GM23338 (cell line): ENCODE data around the gene HLA-DQB1. TPM values are rescaled to one million over a fixed set of nuclear protein-coding genes. Genes with fewer than 3 reads are reported as not detected.

ENCODE experiments used
- ATAC-seq: fragments of 200-7000 bp; cut with Tn5 transposase; 3 replicates; pipeline ENCODE4 v1.9.1; 2020
- DNase-seq: peaks from one replicate; pipeline ENCODE4 v3.0.0-alpha.2; 2015; ENCODE audit warnings: low spot score
- H2AFZ ChIP-seq: fragments of 200-600 bp; sonication (generic); 2 replicates; pipeline ENCODE4 v1.8.0; 2016; ENCODE audit warnings: antibody characterized with exemption, mild to moderate bottlenecking, moderate library complexity
- H3F3A ChIP-seq: fragments of 200-600 bp; sonication (generic); replicated peaks from 2 replicates; pipeline ENCODE4 v1.8.0; 2017; ENCODE audit warnings: antibody characterized with exemption, mixed run types, low read depth
- H3K27ac ChIP-seq: fragments of 200-600 bp; sonication (generic); 2 replicates; pipeline ENCODE4 v1.6.1; 2016; ENCODE audit warnings: low read depth
- H3K27me3 ChIP-seq: fragments of 200-600 bp; sonication (generic); 2 replicates; pipeline ENCODE4 v1.8.0; 2016; ENCODE audit warnings: mild to moderate bottlenecking, mixed run types, moderate library complexity; ENCODE audit not compliant: insufficient read depth
- H3K36me3 ChIP-seq: fragments of 200-600 bp; sonication (generic); 2 replicates; pipeline ENCODE4 v1.8.0; 2016; ENCODE audit warnings: mild to moderate bottlenecking; ENCODE audit not compliant: insufficient read depth
- H3K4me1 ChIP-seq: fragments of 200-600 bp; sonication (generic); 2 replicates; pipeline ENCODE4 v1.8.0; 2016; ENCODE audit warnings: mild to moderate bottlenecking, moderate library complexity; ENCODE audit not compliant: insufficient read depth
- H3K4me2 ChIP-seq: fragments of 200-600 bp; sonication (generic); 2 replicates; pipeline ENCODE4 v1.7.1; 2017; ENCODE audit warnings: mixed run types
- H3K4me3 ChIP-seq: fragments of 200-600 bp; sonication (generic); 2 replicates; pipeline ENCODE4 v1.6.1; 2016; ENCODE audit warnings: mixed run types
- H3K79me2 ChIP-seq: fragments of 200-600 bp; sonication (generic); replicated peaks from 2 replicates; pipeline ENCODE4 v1.8.0; 2017; ENCODE audit warnings: mild to moderate bottlenecking; ENCODE audit not compliant: insufficient read depth
- H3K9me2 ChIP-seq: fragments of 200-600 bp; sonication (generic); 2 replicates; pipeline ENCODE4 v1.8.0; 2017; ENCODE audit not compliant: insufficient read depth
- H4K20me1 ChIP-seq: fragments of 200-600 bp; sonication (generic); replicated peaks from 2 replicates; pipeline ENCODE4 v1.8.0; 2017; ENCODE audit warnings: mild to moderate bottlenecking; ENCODE audit not compliant: insufficient read depth
- H3K27ac Mint-ChIP-seq: 2 replicates; pipeline ENCODE4 v1.8.0; 2020; ENCODE audit warnings: inconsistent platforms, mild to moderate bottlenecking, moderate library complexity, mixed read lengths
- H3K27me3 Mint-ChIP-seq: 3 replicates; pipeline ENCODE4 v1.8.0; 2022; ENCODE audit warnings: low read depth, mild to moderate bottlenecking, moderate library complexity, mixed read lengths, inconsistent platforms; ENCODE audit not compliant: insufficient read depth, poor library complexity
- H3K36me3 Mint-ChIP-seq: 3 replicates; pipeline ENCODE4 v1.8.0; 2021; ENCODE audit warnings: low read depth, mild to moderate bottlenecking, inconsistent platforms, moderate library complexity, mixed read lengths
- H3K4me1 Mint-ChIP-seq: 3 replicates; pipeline ENCODE4 v1.8.0; 2020; ENCODE audit warnings: mild to moderate bottlenecking, inconsistent platforms, mixed read lengths
- H3K4me3 Mint-ChIP-seq: 3 replicates; pipeline ENCODE4 v1.8.0; 2021; ENCODE audit warnings: moderate library complexity, mild to moderate bottlenecking, inconsistent platforms, mixed read lengths
- H3K9me3 Mint-ChIP-seq: 3 replicates; pipeline ENCODE4 v1.8.0; 2020; ENCODE audit warnings: moderate library complexity, mild to moderate bottlenecking, inconsistent platforms, mixed read lengths
- CREB1 ChIP-seq: fragments of 250-450 bp; sonication (Bioruptor Pico); IDR thresholded peaks from 2 replicates; pipeline ENCODE4 v1.5.0; 2020; ENCODE audit warnings: low read depth, mild to moderate bottlenecking, moderate library complexity
- EZH2 ChIP-seq: fragments of 200-600 bp; sonication (generic); IDR thresholded peaks from one replicate; pipeline ENCODE4 v1.8.0; 2017; ENCODE audit warnings: antibody characterized with exemption, mild to moderate bottlenecking, low read depth; ENCODE audit not compliant: unreplicated experiment
- EZH2phosphoT487 ChIP-seq: fragments of 200-600 bp; sonication (generic); IDR thresholded peaks from one replicate; pipeline ENCODE4 v1.8.1; 2018; ENCODE audit warnings: antibody characterized with exemption; ENCODE audit not compliant: unreplicated experiment
- JUNB ChIP-seq: IDR thresholded peaks from one replicate; pipeline ENCODE4 v1.6.1; 2016; ENCODE audit warnings: antibody characterized with exemption; ENCODE audit not compliant: unreplicated experiment
- NANOG ChIP-seq: IDR thresholded peaks from 2 replicates; pipeline ENCODE4 v1.6.1; 2016; ENCODE audit warnings: antibody characterized with exemption, borderline replicate concordance
- POLR2AphosphoS5 ChIP-seq: IDR thresholded peaks from 2 replicates; pipeline ENCODE4 v1.6.1; 2016; ENCODE audit warnings: antibody characterized with exemption, low read depth
- STAT1 ChIP-seq: IDR thresholded peaks from one replicate; pipeline ENCODE4 v1.6.1; 2016; ENCODE audit warnings: antibody characterized with exemption; ENCODE audit not compliant: unreplicated experiment
- ZNF114 ChIP-seq: fragments of 250-450 bp; sonication (Bioruptor Pico); IDR thresholded peaks from 2 replicates; pipeline ENCODE4 v1.5.0; 2020; ENCODE audit warnings: mild to moderate bottlenecking, moderate library complexity
- ZNF331 ChIP-seq: fragments of 250-450 bp; sonication (Bioruptor Pico); IDR thresholded peaks from 2 replicates; pipeline ENCODE4 v1.5.0; 2020; ENCODE audit warnings: low read depth, mild to moderate bottlenecking, moderate library complexity
- polyA plus RNA-seq: library from polyadenylated mRNA; unstranded; fragments of >200 nt; fragmentation: Nextera tagmentation; extraction: Ambion mirVana; gene quantifications from 2 replicates; pipeline ENCODE4 v1.2.1, GENCODE V29; 2016
- total RNA-seq: library from RNA; depleted of rRNA; stranded (reverse); fragments of >200 nt; shearing (Covaris generic); gene quantifications from 2 replicates; pipeline ENCODE4 v1.2.3, GENCODE V29; 2014
- TF ChIP-seq, protein P1 (sequence below): IDR thresholded peaks from one replicate; pipeline ENCODE4 v1.6.1; 2018; ENCODE audit warnings: antibody characterized with exemption; ENCODE audit not compliant: unreplicated experiment
- TF ChIP-seq, protein P2 (sequence below): IDR thresholded peaks from 2 replicates; pipeline ENCODE4 v1.6.1; 2016; ENCODE audit warnings: antibody characterized with exemption
- TF ChIP-seq, protein P3 (sequence below): fragments of 250-450 bp; sonication (Bioruptor Pico); IDR thresholded peaks from 2 replicates; pipeline ENCODE4 v1.5.0; 2020; ENCODE audit warnings: mild to moderate bottlenecking, moderate library complexity
- TF ChIP-seq, protein P4 (sequence below), 2 experiments: fragments of 200-600 bp in 1 of 2; sonication (generic) in 1 of 2; conservative IDR thresholded peaks; 2 replicates each; pipeline versions ENCODE4 v1.5.1 to v1.6.1; 2016 to 2017; ENCODE audit warnings: antibody characterized with exemption in 2 of 2, low read depth in 2 of 2, mild to moderate bottlenecking in 2 of 2, moderate library complexity in 1 of 2

Gene HLA-DQB1
- total and polyA plus RNA-seq, 2 experiments from 2014 or later, result 5.7 to 6.5 TPM

DNA sequence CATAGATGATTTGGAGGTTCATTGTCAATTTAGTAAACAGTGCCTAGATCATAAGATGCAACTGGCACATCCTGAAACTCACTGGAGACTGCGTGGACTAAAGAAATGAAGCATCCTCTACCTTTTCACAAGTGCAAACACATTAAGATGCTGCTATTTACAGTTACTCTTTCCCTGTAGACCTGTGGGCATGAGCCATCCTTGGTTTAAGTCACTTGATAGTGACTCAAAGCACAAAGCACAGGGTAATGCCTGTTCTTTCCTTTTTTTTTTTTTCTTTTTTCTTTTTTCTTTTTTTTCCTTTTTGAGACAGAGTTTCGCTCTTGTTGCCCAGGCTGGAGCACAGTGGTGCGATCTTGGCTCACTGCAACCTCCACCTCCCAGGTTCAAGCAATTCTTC is 39.2 kb downstream of the HLA-DQB1 start (continued):
- no peak for TF ChIP-seq POLR2AphosphoS5
- no peak for TF ChIP-seq ZNF331 (CRISPR knock-in tag)

DNA sequence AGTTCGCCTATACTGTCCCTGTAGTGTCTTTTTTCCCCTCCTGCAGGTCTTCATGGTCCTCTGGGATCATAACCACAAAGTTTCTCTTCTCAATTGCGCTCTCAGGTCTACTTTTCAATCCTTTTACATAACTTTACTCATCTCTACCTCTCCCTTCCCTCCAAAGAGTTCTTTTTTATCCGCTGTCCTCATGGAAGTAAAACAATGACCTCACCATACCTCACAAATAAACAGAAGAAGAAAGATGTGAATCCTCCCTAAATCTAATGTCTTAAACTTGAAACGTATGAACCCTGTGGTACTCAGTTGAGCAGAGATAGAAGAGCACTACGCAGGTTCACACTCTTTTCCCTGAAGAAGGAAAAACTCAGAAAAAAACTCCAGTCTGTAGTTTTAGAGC is 41.3 kb downstream of the HLA-DQB1 start:
- Histone ChIP-seq H3F3A (no peaks in the 10 kb centered on the region), H3K36me3 (no peaks in the 10 kb centered on the region), H3K27ac (no peak overlapping the region), H3K9me2 (no peaks in the 10 kb centered on the region), H2AFZ (no peak overlapping the region), H3K4me2 (no peak overlapping the region), H3K79me2 (no peaks in the 10 kb centered on the region), H3K4me3 (no peak overlapping the region), H4K20me1 (no peaks in the 10 kb centered on the region), H3K27me3 (no peaks in the 10 kb centered on the region), H3K4me1 (no peaks in the 10 kb centered on the region)
- Mint-ChIP-seq H3K9me3 (no peaks in the 10 kb centered on the region), H3K27ac (no peak overlapping the region), H3K27me3 (no peaks in the 10 kb centered on the region), H3K36me3 (no peaks in the 10 kb centered on the region), H3K4me3 (no peak overlapping the region), H3K4me1 (peaks cover 11% of the 10 kb centered on the region)
- ATAC-seq (no peak), DNase-seq (no peak)
- TF ChIP-seq, protein P1, sequence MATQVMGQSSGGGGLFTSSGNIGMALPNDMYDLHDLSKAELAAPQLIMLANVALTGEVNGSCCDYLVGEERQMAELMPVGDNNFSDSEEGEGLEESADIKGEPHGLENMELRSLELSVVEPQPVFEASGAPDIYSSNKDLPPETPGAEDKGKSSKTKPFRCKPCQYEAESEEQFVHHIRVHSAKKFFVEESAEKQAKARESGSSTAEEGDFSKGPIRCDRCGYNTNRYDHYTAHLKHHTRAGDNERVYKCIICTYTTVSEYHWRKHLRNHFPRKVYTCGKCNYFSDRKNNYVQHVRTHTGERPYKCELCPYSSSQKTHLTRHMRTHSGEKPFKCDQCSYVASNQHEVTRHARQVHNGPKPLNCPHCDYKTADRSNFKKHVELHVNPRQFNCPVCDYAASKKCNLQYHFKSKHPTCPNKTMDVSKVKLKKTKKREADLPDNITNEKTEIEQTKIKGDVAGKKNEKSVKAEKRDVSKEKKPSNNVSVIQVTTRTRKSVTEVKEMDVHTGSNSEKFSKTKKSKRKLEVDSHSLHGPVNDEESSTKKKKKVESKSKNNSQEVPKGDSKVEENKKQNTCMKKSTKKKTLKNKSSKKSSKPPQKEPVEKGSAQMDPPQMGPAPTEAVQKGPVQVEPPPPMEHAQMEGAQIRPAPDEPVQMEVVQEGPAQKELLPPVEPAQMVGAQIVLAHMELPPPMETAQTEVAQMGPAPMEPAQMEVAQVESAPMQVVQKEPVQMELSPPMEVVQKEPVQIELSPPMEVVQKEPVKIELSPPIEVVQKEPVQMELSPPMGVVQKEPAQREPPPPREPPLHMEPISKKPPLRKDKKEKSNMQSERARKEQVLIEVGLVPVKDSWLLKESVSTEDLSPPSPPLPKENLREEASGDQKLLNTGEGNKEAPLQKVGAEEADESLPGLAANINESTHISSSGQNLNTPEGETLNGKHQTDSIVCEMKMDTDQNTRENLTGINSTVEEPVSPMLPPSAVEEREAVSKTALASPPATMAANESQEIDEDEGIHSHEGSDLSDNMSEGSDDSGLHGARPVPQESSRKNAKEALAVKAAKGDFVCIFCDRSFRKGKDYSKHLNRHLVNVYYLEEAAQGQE, result no peak
- TF ChIP-seq EZH2 (no peak), POLR2AphosphoS5 (no peak), EZH2phosphoT487 (no peak), CREB1 (no peak), NANOG (no peak), STAT1 (no peak), ZNF331 (CRISPR knock-in tag) (no peak), ZNF114 (CRISPR knock-in tag) (no peak), JUNB (no peak)
- TF ChIP-seq, protein P2, sequence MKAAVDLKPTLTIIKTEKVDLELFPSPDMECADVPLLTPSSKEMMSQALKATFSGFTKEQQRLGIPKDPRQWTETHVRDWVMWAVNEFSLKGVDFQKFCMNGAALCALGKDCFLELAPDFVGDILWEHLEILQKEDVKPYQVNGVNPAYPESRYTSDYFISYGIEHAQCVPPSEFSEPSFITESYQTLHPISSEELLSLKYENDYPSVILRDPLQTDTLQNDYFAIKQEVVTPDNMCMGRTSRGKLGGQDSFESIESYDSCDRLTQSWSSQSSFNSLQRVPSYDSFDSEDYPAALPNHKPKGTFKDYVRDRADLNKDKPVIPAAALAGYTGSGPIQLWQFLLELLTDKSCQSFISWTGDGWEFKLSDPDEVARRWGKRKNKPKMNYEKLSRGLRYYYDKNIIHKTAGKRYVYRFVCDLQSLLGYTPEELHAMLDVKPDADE, result no peak
- TF ChIP-seq, protein P3, sequence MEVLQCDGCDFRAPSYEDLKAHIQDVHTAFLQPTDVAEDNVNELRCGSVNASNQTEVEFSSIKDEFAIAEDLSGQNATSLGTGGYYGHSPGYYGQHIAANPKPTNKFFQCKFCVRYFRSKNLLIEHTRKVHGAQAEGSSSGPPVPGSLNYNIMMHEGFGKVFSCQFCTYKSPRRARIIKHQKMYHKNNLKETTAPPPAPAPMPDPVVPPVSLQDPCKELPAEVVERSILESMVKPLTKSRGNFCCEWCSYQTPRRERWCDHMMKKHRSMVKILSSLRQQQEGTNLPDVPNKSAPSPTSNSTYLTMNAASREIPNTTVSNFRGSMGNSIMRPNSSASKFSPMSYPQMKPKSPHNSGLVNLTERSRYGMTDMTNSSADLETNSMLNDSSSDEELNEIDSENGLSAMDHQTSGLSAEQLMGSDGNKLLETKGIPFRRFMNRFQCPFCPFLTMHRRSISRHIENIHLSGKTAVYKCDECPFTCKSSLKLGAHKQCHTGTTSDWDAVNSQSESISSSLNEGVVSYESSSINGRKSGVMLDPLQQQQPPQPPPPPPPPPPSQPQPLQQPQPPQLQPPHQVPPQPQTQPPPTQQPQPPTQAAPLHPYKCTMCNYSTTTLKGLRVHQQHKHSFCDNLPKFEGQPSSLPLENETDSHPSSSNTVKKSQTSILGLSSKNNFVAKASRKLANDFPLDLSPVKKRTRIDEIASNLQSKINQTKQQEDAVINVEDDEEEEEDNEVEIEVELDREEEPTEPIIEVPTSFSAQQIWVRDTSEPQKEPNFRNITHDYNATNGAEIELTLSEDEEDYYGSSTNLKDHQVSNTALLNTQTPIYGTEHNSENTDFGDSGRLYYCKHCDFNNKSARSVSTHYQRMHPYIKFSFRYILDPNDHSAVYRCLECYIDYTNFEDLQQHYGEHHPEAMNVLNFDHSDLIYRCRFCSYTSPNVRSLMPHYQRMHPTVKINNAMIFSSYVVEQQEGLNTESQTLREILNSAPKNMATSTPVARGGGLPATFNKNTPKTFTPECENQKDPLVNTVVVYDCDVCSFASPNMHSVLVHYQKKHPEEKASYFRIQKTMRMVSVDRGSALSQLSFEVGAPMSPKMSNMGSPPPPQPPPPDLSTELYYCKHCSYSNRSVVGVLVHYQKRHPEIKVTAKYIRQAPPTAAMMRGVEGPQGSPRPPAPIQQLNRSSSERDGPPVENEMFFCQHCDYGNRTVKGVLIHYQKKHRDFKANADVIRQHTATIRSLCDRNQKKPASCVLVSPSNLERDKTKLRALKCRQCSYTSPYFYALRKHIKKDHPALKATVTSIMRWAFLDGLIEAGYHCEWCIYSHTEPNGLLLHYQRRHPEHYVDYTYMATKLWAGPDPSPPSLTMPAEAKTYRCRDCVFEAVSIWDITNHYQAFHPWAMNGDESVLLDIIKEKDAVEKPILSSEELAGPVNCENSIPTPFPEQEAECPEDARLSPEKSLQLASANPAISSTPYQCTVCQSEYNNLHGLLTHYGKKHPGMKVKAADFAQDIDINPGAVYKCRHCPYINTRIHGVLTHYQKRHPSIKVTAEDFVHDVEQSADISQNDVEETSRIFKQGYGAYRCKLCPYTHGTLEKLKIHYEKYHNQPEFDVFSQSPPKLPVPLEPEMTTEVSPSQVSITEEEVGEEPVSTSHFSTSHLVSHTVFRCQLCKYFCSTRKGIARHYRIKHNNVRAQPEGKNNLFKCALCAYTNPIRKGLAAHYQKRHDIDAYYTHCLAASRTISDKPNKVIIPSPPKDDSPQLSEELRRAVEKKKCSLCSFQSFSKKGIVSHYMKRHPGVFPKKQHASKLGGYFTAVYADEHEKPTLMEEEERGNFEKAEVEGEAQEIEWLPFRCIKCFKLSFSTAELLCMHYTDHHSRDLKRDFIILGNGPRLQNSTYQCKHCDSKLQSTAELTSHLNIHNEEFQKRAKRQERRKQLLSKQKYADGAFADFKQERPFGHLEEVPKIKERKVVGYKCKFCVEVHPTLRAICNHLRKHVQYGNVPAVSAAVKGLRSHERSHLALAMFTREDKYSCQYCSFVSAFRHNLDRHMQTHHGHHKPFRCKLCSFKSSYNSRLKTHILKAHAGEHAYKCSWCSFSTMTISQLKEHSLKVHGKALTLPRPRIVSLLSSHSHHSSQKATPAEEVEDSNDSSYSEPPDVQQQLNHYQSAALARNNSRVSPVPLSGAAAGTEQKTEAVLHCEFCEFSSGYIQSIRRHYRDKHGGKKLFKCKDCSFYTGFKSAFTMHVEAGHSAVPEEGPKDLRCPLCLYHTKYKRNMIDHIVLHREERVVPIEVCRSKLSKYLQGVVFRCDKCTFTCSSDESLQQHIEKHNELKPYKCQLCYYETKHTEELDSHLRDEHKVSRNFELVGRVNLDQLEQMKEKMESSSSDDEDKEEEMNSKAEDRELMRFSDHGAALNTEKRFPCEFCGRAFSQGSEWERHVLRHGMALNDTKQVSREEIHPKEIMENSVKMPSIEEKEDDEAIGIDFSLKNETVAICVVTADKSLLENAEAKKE (CRISPR knock-in tag), result no peak
- TF ChIP-seq, protein P4, sequence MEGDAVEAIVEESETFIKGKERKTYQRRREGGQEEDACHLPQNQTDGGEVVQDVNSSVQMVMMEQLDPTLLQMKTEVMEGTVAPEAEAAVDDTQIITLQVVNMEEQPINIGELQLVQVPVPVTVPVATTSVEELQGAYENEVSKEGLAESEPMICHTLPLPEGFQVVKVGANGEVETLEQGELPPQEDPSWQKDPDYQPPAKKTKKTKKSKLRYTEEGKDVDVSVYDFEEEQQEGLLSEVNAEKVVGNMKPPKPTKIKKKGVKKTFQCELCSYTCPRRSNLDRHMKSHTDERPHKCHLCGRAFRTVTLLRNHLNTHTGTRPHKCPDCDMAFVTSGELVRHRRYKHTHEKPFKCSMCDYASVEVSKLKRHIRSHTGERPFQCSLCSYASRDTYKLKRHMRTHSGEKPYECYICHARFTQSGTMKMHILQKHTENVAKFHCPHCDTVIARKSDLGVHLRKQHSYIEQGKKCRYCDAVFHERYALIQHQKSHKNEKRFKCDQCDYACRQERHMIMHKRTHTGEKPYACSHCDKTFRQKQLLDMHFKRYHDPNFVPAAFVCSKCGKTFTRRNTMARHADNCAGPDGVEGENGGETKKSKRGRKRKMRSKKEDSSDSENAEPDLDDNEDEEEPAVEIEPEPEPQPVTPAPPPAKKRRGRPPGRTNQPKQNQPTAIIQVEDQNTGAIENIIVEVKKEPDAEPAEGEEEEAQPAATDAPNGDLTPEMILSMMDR (conservative IDR thresholded peaks at IDR 0.05; ENCODE audit: low read depth in 2 of 2), result no peak
